COLO668 (cell line): Measurements from ENCODE around the gene TDRD3.

ENCODE experiments used
- DNase-seq: peaks from one replicate; lab custom pipeline; 2025; ENCODE audit not compliant: unreplicated experiment; lab: John Stamatoyannopoulos, UW

The TDRD3 gene

GRCh38 chr13:60448907-60449510 is 52.0 kb downstream of the TDRD3 start:
- peak; percentile 32 for DNase-seq

- DNase-seq = no peak
These were observed 56.5 kb downstream of the TDRD3 start for GRCh38 chr13:60453490-60453889.

- DNase-seq = no peak
These were observed 57.4 kb downstream of the TDRD3 start for GRCh38 chr13:60454425-60454824.

GRCh38 chr13:60463787-60464186 is 66.8 kb downstream of the TDRD3 start:
- DNase-seq = no peak

- DNase-seq = peak; percentile 27
These were observed 70.1 kb downstream of the TDRD3 start for GRCh38 chr13:60467098-60467497.

GRCh38 chr13:60479273-60479672 is 82.3 kb downstream of the TDRD3 start:
- no peak for DNase-seq

- no peak for DNase-seq
These were observed 85.0 kb downstream of the TDRD3 start for GRCh38 chr13:60482012-60482411.

GRCh38 chr13:60484865-60485264 is 87.8 kb downstream of the TDRD3 start:
- DNase-seq = no peak

- DNase-seq = no peak
These were observed 94.5 kb downstream of the TDRD3 start for GRCh38 chr13:60491531-60491930.

- no peak for DNase-seq
These were observed 95.2 kb downstream of the TDRD3 start for GRCh38 chr13:60492187-60492586.

GRCh38 chr13:60494296-60494695 is 97.3 kb downstream of the TDRD3 start:
- DNase-seq = no peak

- DNase-seq = no peak
These were observed 104.2 kb downstream of the TDRD3 start for GRCh38 chr13:60501236-60501635.

- DNase-seq = no peak
These were observed 112.8 kb downstream of the TDRD3 start for GRCh38 chr13:60509601-60510386.

GRCh38 chr13:60511637-60512036 is 114.6 kb downstream of the TDRD3 start:
- no peak for DNase-seq

- no peak for DNase-seq
These were observed 117.9 kb downstream of the TDRD3 start for GRCh38 chr13:60514891-60515290.

- no peak for DNase-seq
These were observed 122.5 kb downstream of the TDRD3 start for GRCh38 chr13:60519496-60519895.

- no peak for DNase-seq
These were observed 124.0 kb downstream of the TDRD3 start for GRCh38 chr13:60520902-60521569.

- no peak for DNase-seq
These were observed 141.5 kb downstream of the TDRD3 start for GRCh38 chr13:60538566-60538965.

- DNase-seq = no peak
These were observed 143.3 kb downstream of the TDRD3 start for GRCh38 chr13:60540276-60540675.

- DNase-seq = no peak
These were observed 165.2 kb downstream of the TDRD3 start for GRCh38 chr13:60562096-60562780.

GRCh38 chr13:60571571-60571970 is 174.6 kb downstream of the TDRD3 start:
- no peak for DNase-seq
